ENCODE data around the gene PRPS2. TPM values are rescaled to one million over a fixed set of nuclear protein-coding genes. Genes with fewer than 3 reads are reported as not detected.

PRPS2 gene
- total and polyA plus RNA-seq, 2 donors (not counting 3 experiments of a cell fraction or from before 2014, with no cell fraction given): 15.9 to 36.7 TPM

GRCh38 chrX:12802741-12803140 is 11.5 kb downstream of the PRPS2 start:
- TF ChIP-seq JUN (IDR thresholded peaks at IDR 0.05; ENCODE audit: borderline replicate concordance, insufficient read depth, insufficient read length, low read depth): no peak
- TF ChIP-seq FOS (IDR thresholded peaks at IDR 0.05; ENCODE audit: borderline replicate concordance, insufficient read depth, low read length): no peak
- TF ChIP-seq GATA2 (IDR thresholded peaks at IDR 0.05; ENCODE audit: insufficient read depth, insufficient read length, low read depth, low read length): no peak
- no peak for TF ChIP-seq MYC (IDR thresholded peaks at IDR 0.05; ENCODE audit: low read depth, low read length)
- no peak for TF ChIP-seq POLR2A (IDR thresholded peaks at IDR 0.05; ENCODE audit: low read depth, low read length)
- no peak for TF ChIP-seq EZH2 (IDR thresholded peaks at IDR 0.05; ENCODE audit: borderline replicate concordance, low read depth, low read length, severe bottlenecking)
- TF ChIP-seq, protein P1, sequence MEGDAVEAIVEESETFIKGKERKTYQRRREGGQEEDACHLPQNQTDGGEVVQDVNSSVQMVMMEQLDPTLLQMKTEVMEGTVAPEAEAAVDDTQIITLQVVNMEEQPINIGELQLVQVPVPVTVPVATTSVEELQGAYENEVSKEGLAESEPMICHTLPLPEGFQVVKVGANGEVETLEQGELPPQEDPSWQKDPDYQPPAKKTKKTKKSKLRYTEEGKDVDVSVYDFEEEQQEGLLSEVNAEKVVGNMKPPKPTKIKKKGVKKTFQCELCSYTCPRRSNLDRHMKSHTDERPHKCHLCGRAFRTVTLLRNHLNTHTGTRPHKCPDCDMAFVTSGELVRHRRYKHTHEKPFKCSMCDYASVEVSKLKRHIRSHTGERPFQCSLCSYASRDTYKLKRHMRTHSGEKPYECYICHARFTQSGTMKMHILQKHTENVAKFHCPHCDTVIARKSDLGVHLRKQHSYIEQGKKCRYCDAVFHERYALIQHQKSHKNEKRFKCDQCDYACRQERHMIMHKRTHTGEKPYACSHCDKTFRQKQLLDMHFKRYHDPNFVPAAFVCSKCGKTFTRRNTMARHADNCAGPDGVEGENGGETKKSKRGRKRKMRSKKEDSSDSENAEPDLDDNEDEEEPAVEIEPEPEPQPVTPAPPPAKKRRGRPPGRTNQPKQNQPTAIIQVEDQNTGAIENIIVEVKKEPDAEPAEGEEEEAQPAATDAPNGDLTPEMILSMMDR (IDR thresholded peaks at IDR 0.05; ENCODE audit: extremely low read depth in 1 of 2, insufficient read depth in 1 of 2, low read depth in 1 of 2, low read length in 2 of 2): no peak
- no peak for TF ChIP-seq POLR2AphosphoS5 (IDR thresholded peaks at IDR 0.05; ENCODE audit: insufficient read depth, low read depth, low read length)
- ChIA-PET CTCF (no interaction called here), POLR2A (no interaction called here)
- BruUV-seq (replicated peaks): no TSS peak
- DNase-seq (ENCODE audit: low read depth, low spot score) (no peak), FAIRE-seq (no peak)
- H3K4me2 ChIP-seq (ENCODE audit: insufficient read depth, low read length): no peak overlapping the region
- no peaks in the 10 kb centered on the region for H3K9me1 ChIP-seq (replicated peaks; ENCODE audit: control insufficient read depth, extremely low read depth, insufficient read depth, low read length)
- dilution Hi-C loops (cut with MboI; ENCODE audit: extremely low pct_ligation_motif_present, low sequenced_read_pairs) (no loop called here), intact Hi-C loops (cut with micrococcal nuclease) (no loop called here)
- H2AFZ ChIP-seq (ENCODE audit: low read depth, low read length): no peak overlapping the region
- no peak overlapping the region for H3K27ac ChIP-seq (ENCODE audit: insufficient read depth, low read depth, low read length)
- no peaks in the 10 kb centered on the region for H3K79me2 ChIP-seq (ENCODE audit: control insufficient read depth, insufficient read depth, low read length)
- H3K9ac ChIP-seq (replicated peaks; ENCODE audit: extremely low read depth, insufficient read depth, low read length): no peak overlapping the region
- no peaks in the 10 kb centered on the region for H3K36me3 ChIP-seq (ENCODE audit: control insufficient read depth in 2 of 2, extremely low read depth in 1 of 2, insufficient read depth in 2 of 2, low read length in 2 of 2)
- H3K9me3 ChIP-seq (replicated peaks; ENCODE audit: control insufficient read depth, insufficient read depth, low read length): no peaks in the 10 kb centered on the region
- no peaks in the 10 kb centered on the region for H3K4me1 ChIP-seq (ENCODE audit: control insufficient read depth, extremely low read depth, insufficient read depth, low read length)
- H4K20me1 ChIP-seq (replicated peaks; ENCODE audit: control insufficient read depth, extremely low read depth, insufficient read depth, low read length): no peaks in the 10 kb centered on the region
- H3K27me3 ChIP-seq (ENCODE audit: control insufficient read depth in 2 of 2, insufficient read depth in 2 of 2, low read length in 2 of 2): no peaks in the 10 kb centered on the region
- no peak overlapping the region for H3K4me3 ChIP-seq (replicated peaks in 1 of 3; ENCODE audit: insufficient read depth in 1 of 3, low read depth in 1 of 3, low read length in 3 of 3)

All from endothelial cell of umbilical vein (primary cell).